A673 (cell line): ENCODE measurements around the gene RTN4RL2.

Experiments used
- CTCF ChIP-seq: fragments of 300-800, 200-600 bp; sonication (generic); conservative IDR thresholded peaks from 2 replicates; pipeline ENCODE4 v1.5.1; 2017; ENCODE audit warnings: low read depth, mild to moderate bottlenecking, antibody characterized with exemption, low read length, moderate library complexity, mixed read lengths
- EZH2 ChIP-seq: fragments of 200-600 bp; sonication (generic); IDR thresholded peaks from 2 replicates; pipeline ENCODE4 v1.6.1; 2017; ENCODE audit warnings: borderline replicate concordance, low read depth, mild to moderate bottlenecking, mixed read lengths, antibody characterized with exemption, low read length; ENCODE audit not compliant: poor library complexity, severe bottlenecking

GRCh38 chr11:57515332-57516060, 55.2 kb downstream of the RTN4RL2 start, which contains the start of gene SLC43A1:
- TF ChIP-seq CTCF (0 out of 2 replicates have a peak, but pooled peaks have one; percentile 16), EZH2 (no peak)
